Sigmoid colon (tissue), 4 donors: ENCODE results near the gene RNF157.

Experiments used
- CTCF ChIP-seq, 4 experiments: fragments of 450-650 bp in 3 of 4; fragments of 200-600 bp in 1 of 4; IDR thresholded peaks; one replicate each; pipeline ENCODE4 v1.5.1; 2016 to 2019; ENCODE audit warnings: antibody characterized with exemption in 4 of 4, mild to moderate bottlenecking in 3 of 4, moderate library complexity in 2 of 4
- EP300 ChIP-seq, 4 donors: sonication (generic); formaldehyde crosslinking; IDR thresholded peaks; one replicate each; pipeline ENCODE4 v1.6.1; 2017; ENCODE audit warnings: antibody characterized with exemption in 4 of 4
- POLR2A ChIP-seq, 2 donors: fragments of 450-650 bp; IDR thresholded peaks; one replicate each; pipeline ENCODE4 v1.6.1; 2016; ENCODE audit warnings: antibody characterized with exemption in 2 of 2, mild to moderate bottlenecking in 2 of 2, moderate library complexity in 2 of 2
- POLR2AphosphoS5 ChIP-seq, 4 donors: sonication (generic); formaldehyde crosslinking; IDR thresholded peaks; one replicate each; pipeline ENCODE4 v1.6.1; 2017; ENCODE audit warnings: antibody characterized with exemption in 4 of 4

GRCh38 chr17:76119409-76120371 is 120.6 kb downstream of the RNF157 start:
- no peak for TF ChIP-seq POLR2A (IDR thresholded peaks at IDR 0.05)
- no peak for TF ChIP-seq CTCF (IDR thresholded peaks at IDR 0.05)
- TF ChIP-seq POLR2AphosphoS5 (IDR thresholded peaks at IDR 0.05): no peak
- TF ChIP-seq EP300 (IDR thresholded peaks at IDR 0.05): no peak
